GM21576 (cell line): ENCODE results near the gene TTC8.
A peak's percentile ranks its signal among the peaks of the same experiment; 100 is the strongest.
"Not testable (repeated sequence)": the region's sequence is repeated elsewhere in the genome, so short reads cannot be mapped to it uniquely, and the experiment has no call there.

Experiments used
- ATAC-seq: cut with Tn5 transposase; IDR thresholded peaks from one replicate; pipeline ENCODE4 v1.9.1; 2021; ENCODE audit warnings: mild to moderate bottlenecking, moderate library complexity; ENCODE audit not compliant: unreplicated experiment

The TTC8 gene

DNA sequence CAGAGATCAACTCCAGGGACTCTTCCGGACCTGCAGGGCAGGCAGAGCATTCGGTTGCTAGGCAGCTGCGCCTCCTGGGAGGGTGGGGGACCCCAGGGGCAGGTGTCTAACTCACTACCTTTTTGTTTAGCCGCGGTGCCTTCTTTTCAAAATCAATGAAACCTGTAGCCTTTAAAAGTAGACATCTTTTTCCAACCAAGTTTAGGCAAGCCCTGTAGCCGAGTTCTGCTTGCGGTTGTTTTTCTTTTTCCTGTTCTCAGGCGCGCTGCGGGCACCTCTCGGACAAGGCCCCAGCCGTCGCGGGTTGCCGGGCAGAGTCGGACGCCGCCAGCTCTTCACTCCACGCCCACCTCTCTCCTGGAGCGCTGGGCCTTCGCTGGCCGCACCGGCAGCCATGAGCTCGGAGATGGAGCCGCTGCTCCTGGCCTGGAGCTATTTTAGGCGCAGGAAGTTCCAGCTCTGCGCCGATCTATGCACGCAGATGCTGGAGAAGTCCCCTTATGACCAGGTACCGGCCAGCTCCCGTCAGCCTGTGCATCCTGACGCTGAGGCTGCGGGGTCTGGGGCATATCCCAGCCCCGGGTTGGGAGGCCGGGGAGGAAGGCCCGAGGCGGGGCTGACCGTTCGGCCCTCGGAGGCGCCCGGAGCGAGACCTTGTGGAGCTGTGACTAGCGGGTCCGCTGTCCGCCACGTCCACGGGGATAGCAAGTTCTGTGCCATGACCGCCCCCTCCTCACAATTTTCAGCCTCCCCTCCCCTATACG lies at the start of gene TTC8:
Gene TTC8, plus strand, starts transcription at position 338 of the 764 bp plus-strand sequence. Its CDS starts 57 bp downstream, at position 395.
- peak; percentile 99 for ATAC-seq

DNA sequence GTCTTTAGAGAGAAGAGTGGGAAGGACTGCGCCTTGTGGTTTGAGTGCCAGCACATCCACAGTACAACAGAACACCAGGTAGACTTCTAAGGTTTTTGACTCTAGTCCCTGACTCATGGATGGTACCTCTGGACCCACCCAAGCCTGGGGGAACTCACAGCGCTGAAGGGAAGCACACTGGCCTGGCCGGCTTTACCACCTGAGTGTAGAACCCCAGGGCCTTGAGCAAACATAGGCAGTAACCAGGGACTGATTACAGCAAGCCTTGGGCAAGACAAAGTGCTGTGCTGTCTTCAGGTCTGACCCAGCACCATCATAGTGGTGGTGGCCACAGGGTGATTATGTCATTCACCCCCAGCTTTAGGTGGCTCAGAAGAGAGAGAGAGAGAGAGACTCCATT lies 48.9 kb upstream of the TTC8 start:
- no peak for ATAC-seq

DNA sequence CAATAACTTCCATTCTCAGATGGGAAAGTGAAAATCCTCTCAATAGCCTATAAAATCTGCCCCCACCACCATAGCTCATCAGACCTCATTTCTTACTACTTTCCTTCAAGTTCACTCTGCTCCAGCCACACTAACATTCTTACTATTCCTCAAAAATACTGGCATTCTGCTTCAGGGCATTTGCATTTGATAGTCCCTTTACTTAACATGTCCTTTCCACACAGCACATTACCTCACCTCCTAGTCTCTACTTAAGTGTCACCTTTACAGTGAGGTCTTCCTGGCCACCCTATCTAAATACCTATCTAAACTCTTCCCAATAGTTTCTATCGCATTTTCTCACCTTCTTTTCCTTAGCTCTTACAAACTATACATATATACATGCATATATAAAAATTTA lies 38.5 kb upstream of the TTC8 start:
- no peak for ATAC-seq

DNA sequence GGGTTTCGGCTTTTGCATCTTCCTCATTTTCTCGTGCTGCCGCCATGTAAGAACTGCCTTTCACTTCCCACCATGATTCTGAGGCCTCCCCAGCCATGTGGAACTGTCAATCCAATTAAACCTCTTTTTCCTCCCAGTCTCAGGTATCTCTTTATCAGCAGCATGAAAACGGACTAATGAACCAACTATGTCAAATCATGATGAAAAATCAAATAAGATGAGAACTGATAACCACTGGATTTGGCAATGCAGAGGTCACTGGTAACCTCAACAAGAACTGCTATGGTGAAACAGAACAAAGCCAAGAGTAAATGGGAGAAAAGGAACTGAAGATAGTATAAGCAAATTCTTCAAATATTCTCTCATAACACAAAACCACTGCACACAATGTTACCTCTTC lies 37.7 kb upstream of the TTC8 start:
- ATAC-seq = no peak

DNA sequence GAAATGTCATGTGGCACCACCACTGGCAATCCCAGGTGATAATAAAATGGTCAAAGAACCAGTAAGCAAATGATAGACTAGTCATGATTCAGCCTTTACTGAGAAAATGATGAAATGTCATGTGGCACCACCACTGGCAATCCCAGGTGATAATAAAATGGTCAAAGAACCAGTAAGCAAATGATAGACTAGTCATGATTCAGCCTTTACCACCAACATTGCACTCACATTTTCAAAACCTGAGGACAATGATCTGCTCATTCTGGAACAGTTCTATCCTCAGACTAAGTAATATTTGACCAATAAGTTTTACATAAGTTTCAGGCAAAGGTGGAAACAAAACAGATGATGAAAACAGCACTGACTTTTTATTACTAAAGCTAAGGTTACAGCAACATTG lies 34.9 kb upstream of the TTC8 start:
- not testable (repeated sequence) for ATAC-seq

DNA sequence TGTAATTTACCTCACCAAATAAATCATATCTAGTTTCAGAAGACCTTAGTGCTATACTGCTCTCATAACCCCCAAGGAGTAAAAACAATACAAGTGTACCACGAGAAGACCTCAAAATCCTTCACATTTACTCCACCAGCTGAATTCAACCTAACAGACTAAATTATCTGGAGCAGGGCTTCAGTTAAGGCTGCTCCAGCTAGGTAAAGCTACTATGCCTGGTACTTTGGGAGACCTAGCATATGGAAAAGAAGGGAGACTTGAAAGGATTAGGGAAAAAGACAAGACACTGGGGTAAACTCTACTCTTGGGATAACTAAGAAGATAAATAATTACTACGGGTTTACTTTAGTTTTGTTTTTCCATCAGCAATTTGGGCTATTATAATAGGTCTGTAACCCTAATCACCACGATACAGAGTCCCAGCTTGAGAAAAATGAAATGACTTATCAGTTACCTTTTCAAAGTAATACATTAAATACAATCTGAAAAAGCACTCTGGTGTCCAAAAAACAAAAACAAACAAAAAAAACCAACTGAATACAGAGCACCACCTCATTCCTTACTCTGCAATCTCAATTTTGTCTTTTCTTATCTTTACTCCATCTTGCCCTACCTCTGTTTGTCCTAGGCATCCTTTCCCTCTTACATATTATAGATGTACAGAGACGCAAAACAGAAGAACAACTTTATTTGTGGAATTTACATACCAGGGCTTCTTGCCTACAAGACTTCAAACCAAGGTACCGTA lies 33.8 kb upstream of the TTC8 start:
- no peak for ATAC-seq

DNA sequence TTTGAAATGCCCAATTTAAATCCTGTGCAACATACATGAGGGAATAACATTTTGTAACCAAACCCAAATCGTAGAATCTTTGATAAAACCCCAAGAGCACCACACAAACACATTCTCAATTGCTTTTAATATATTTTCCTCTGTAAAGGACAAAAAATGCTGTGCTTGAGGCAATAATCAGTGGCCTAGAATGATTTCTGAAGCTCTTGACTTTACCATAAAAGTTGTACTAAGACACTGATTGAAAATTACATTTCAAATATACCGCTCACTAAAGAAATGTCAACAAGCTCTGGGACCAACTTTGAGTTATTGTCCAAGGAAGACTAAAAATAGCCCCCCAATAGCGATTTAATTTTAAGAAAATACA lies 33.2 kb upstream of the TTC8 start:
- no peak for ATAC-seq

DNA sequence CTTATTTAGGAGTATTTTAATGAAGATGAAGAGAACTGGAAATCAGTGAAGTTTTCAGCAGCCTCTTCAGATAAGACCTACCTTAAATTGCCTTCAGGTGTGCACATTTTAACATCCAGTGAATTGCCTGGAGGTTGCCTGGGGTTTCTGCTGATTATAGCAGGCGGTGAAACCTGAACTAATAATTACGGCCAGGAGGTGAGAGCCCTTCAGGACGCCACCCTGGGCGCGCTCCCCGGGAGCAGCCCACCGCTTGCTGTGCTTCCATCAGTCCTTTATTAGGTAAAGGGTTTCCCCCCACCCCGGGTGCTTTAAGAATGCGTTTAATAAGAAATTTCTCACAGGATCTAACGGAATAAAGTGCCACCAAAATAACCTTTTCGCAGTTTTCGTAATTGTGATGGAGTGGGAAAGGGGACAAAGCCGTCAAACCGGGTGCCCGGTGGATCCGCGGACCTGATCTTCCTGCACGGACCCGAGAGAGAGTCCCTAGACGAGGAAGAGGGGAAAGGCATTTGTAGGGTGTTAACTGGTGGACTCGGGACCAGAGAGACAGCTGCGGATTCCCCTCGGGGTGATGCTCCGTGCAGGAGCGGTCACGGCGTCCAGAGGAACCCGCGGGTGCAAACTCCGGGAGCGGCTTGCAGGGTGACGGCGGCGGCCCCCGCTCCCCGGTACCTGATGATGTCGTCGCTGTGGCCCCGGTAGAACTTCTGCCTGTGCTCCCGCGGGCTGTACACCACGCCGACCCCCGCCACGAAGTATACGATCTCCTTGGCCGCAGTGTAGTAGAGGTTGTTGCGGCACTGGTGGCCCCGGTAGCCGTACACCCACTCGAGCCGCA lies 32.6 kb upstream of the TTC8 start:
- no peak for ATAC-seq

DNA sequence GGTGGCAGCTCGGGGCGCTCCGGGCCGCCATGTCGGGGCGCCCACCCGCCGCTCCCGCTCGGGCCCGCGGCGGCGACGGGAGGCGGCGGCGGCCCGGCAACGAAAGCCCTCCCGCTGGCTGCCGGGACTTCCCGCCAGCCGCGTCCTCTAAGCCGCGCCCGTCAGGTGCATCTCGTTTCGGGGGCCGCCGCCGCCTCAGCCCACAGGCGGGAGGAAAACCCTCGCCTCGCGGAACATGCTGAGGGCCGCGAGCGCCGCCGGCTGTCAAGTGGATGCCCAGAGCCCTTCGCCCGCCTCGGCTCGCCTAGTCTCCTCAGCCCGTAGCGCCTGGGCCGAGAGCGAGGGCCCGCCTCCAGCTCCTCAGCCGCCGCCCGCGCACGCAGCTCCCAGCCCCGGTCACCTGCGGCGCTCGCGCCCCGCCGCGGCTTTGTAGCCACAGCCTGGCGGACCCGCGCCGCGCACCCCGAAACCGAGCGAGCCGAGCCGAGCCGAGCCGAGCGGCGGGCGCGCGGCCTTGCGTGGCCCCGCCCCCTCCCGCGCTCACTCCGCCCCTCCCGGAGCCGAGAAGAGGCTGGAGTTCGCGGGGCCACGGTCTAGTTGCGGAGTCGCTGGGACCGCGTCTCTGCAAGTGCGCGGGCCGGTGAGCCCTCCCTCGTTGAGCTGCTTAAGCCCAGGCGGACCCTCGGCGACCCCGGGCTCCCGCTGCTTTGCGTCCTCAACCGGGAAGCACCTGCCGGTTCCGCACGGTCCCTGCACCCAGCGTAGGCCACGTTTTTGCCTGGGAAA lies 31.8 kb upstream of the TTC8 start, which contains the start of gene EML5:
Gene EML5, minus strand, starts transcription at position 481 of the 786 bp plus-strand sequence. Its CDS starts 450 bp downstream, at position 31.
- ATAC-seq = peak; percentile 84

DNA sequence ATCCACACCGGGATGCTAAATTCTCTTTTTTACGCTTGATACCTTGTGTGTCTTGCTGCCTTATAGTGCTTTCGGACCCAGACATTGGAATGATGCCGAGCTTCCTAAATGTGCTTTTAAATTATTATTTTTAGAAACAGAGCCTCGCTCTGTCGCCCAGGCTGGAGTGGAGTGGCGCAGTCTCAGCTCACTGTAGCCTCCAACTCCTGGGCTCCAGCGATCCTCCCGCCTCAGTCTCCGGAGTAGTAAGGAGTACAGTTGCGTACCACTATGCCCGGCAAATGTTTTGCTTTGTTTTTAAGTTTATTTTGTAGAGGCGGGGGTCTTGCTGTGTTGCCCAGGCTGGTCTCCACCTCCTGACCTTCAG lies 31.2 kb upstream of the TTC8 start:
- no peak for ATAC-seq

DNA sequence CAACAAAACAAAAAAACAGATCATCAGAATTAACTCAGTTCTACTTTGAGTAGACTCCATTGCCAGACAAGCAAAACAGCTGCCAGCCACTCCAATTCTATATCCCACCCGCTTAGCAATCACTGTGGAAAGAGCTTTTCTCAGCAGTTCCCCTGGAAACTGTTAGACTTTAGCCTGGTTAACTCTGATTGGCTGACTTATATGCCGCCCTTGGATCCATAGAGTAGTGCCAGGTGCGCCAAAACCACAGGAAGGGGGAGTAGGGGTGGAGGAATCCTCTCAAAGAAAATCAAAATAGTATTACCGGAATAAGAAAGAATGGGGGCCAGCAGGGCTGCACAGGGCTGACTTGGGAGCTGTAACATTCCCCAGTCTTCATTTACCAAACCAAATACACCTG lies 26.3 kb upstream of the TTC8 start:
- no peak for ATAC-seq

DNA sequence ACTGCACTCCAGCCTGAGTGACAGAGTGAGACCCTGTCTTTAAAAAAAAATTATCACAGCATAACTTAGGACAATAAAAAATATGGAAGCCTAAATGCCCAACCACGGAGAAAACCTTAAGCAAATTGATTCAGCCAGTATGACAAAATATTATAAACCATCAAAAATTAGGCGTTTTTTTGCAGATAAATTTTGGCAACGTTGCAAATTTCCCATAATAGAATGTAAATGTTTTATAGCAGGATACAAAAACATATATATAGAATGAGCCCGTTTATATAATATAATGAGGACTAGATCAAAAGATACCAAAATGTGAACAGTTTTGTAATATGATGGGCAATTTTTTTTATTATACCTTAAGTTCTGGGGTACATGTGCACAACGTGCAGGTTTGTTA lies 24.9 kb upstream of the TTC8 start:
- no peak for ATAC-seq

DNA sequence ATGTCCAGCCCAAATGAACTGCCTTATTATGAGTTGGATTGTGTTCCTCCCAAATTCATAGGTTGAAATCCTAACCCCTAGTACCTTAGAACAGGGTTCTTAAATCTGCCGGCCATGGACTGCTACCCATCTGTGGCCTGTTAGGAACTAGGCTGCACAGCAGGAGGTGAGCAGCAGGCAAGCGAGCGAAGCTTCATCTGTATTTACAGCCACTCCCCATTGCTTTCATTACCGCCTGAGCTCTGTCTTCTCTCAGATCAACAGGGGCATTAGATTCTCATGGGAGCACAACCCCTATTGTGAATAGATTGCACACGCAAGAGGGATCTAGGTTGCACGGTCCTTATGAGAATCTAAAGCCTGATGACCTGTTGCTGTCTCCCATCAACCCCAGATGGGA lies 21.9 kb upstream of the TTC8 start:
- ATAC-seq = no peak

DNA sequence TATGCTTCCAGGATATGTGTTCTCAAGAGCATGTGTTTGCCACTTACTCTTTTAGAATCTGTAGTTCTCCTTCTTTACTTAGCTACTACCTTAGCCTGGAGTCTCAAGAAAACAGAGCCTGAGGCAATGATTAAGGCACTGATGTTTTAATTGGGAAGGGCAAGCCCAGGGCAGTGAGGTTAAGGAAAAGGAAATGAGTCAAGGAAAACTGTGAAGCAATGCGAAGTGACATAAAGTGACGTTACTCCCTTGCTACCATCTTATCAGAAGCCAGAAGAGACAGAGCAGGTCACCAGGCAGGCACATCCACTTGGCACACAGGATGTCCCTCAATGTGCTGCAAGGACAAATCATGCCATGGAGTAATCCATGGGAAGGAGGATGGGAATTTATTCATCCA lies 20.4 kb upstream of the TTC8 start:
- ATAC-seq = no peak

DNA sequence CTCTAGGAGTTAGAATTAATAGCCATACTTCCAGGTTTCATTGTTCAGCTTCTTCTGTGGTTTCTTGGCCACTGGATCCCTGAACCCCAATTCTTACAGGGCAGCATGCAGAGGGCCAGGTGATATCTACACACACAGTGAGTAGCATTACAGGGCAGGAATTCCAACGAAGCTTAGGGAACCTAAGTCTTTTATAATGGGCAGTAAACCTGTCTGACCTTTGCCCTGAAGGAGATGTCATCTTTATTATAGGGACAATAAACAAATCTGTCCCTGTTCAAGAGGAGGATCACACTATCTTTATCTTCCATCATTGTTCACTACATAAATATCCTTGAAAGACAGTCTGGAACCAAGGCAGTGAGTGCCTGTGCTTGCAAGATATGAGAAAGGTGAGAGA lies 20.0 kb upstream of the TTC8 start:
- ATAC-seq = no peak

DNA sequence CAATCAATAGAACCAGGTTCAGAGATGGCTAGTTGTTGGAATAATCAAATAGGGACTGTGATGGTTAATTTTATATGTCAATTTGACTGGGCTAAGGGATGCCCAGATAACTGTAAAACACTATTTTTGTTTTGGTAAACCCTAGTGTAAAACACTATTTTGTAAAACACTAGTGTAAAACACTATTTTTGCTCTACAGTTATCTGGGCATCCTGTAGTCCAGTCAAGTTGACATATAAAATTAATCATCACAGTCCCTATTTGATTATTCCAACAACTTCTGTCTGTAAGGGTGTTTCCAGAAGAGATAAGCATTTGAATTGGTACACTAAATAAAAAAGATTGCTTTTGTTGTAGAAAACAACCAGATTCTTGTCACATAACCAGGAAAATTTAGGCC lies 16.1 kb upstream of the TTC8 start:
- ATAC-seq = no peak

DNA sequence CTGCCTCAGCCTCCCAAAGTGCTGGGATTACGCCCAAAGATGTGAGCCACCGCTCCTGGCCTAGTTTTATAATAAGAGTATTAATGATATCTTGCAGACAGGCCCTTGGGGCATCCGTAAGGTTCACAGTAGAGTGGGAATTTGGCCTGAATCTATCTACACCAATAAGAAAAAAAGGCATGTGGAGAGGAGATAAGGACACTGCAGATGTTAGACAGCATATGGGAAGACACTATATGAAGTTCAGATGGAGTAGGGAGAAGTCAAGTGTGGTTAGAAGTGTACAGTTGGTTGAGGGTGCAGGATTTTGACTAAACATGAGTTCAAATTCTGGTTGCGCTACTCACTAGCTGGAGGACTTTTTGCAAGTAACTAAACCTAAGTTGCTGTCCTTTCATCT lies 8.5 kb upstream of the TTC8 start:
- no peak for ATAC-seq

DNA sequence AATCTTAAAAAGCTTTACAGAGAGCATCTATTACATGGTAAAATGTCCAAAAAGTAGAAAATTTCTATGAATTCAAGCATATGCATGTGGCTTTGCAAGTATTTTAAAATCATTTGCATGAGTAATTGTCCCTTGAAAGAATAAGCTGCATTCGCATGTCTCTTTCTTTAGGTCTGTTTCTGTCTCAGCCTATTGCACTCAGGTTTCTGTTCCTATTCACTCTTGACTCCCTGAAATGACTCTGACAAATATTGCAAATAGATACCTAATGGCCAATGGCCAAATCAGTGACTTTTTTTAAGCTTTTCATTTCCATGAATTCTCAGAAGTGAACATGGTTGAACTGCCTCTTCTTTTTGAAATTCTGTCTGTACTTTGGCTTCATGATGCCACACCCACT lies 6.4 kb upstream of the TTC8 start:
- peak; percentile 58 for ATAC-seq

DNA sequence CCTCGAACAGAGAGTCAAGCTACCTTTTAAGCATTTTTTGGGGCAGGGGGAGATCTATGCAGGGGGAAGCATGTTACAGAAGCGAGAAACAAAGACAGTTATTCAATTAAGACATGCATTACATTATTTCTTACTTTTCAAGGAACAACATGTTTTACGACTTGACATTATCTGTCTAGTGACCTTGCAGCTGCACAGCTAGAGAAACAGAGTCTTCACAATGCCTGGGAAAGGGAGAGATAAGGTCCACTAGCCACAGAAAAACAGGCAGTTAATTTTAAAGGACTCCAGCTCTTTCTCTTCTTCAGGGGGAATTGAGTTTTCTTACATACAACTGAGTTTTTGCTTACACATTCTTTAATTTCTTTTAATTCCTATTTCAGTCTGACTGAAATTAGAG lies 4.8 kb upstream of the TTC8 start:
- ATAC-seq = not testable (repeated sequence)

DNA sequence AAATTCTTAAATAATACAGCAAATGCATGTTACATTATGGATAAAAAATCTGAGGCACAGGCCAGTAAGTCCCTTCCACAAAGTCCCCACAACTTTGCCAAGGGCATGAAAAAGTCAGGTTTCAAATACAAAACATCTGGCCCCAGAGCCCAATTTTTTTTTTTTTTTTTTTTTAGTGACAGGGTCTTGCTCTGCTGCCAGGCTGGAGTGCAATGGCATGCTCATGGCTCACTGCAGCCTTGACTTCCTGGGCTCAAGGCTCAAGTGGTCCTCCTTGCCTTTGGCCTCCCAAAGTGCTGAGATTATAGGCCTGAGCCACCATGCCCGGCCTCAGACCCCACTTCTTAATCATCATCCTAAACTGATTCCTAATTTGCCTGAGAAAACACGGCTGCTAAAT lies 3.1 kb upstream of the TTC8 start:
- ATAC-seq = no peak

DNA sequence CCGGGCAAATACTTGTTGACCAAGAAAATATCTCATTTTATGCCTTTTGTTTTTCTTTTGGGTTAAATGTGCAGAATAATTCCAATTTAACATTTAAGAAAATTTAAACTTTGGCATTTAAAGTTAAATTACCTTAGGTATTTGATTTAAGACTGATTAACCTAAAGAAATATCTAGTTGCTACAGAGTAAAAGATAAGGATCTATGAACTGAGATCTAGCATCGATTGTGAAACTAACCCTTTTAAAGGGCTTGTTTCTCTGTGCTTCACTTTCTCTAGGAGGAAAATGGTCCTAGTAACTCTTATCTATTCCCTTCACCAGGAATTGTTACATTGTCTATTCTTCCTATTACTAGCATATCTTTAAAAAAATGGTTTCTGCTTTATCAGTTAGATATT lies 2.6 kb upstream of the TTC8 start:
- ATAC-seq = no peak
